ENCODE data around the gene ANKRD53. TPM values are rescaled to one million over a fixed set of nuclear protein-coding genes. Genes with fewer than 3 reads are reported as not detected.
"Not testable (repeated sequence)": the region's sequence is repeated elsewhere in the genome, so short reads cannot be mapped to it uniquely, and the experiment has no call there.

Gene ANKRD53
- total RNA-seq, 4 donors from 2014 or later = 1.8 to 3.7 TPM; not detected in 2

DNA sequence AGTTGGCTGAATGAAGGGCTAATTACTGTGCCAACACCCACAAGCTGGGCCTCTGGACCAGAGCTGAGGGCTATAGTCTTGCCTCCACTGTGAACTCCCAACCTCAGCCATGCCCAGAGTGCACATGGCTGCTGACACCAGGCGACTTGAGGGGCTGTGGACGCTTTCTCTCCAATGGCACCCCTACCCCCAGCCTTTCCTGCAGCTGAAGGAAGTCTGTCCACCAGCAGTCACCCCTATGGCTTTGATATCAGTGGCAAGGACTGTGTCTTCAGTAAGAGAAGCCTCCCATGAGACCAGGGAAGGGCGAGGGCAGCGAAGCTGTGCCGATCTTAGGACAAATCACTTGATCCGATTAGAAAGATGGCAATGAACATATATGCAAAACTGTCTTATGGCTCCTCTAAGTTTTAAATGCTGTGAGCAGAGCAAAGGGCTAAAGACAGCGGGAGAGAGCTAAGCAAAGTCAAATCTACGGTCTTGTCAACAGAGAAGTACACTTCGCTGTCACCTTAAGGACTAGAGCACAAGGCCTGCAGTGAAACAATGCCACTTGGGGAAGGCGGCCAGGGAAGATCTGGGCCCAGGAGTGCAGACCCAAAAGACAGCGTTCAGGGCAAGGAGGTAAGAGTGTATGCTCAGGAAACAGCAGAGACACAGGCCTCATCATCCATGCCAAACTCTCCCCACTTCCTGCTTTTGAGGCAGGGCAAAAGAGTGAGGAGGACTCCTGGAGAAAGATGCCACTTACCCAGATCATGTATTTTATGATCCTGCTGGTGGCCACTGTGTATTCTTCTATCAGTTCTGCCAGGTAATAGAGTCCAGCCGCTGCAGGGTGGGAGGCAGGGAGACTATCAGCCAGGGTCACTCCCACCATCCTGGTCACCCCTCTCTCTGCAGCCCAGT lies 14.8 kb downstream of the ANKRD53 start:
- peak overlapping the region; percentile 95 to 98 for H3K4me3 ChIP-seq
- no peaks in the 10 kb centered on the region for H3K36me3 ChIP-seq
- H3K27ac ChIP-seq = peak overlapping the region; percentile 85 to 86
- H3K9me3 ChIP-seq = no peaks in the 10 kb centered on the region
- H3K4me1 ChIP-seq = peaks cover 0 to 17% of the 10 kb centered on the region in 2 donors
- TF ChIP-seq POLR2A (IDR thresholded peaks at IDR 0.05) (no peak), CTCF (IDR thresholded peaks at IDR 0.05) (no peak)
- no peaks in the 10 kb centered on the region for H3K27me3 ChIP-seq
- intact Hi-C loops (cut with DNase I; ENCODE audit: low total_unique reads) = no loop called here
- DNase-seq = peak in 1 of 2 donors; percentile 9

GRCh38 chr2:70994009-70994698 lies 15.7 kb downstream of the ANKRD53 start:
- intact Hi-C loops (cut with DNase I; ENCODE audit: low total_unique reads) = no loop called here

DNA sequence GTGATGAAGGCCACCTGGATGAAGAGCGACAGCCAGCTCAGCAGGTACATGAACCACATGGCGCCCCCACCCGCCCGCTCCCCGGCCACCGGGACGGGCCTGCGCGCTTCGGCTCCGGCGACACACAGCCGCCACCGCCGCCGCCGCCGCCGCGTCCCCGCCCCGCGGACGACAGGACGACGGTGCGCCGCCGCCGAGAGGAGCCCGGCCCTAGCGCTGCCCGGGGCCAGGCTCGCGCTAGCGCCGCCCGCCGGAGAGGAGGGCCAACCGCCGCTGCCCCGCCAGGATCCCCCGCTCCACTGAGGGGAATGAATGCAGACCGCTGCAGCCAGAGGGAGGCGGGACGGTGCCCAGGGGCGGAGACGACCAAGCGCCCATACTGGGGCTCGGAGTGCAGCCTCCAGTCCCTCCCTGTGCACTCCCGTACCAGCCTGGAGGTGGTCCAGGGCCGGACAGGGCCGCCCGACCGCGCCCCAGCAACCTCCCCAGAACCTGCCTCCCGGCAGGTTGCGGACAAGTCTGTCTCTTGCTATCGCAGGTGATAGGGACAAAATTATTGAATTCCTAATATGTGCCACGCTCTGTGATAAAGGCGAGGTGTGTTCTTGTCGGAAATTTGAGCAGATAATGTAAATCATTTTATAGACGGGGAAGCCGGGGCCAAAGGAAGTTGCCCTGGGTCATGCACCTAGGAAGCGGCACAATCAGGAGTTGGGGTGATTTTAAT lies 16.4 kb downstream of the ANKRD53 start, which contains the start of gene TEX261:
Gene TEX261, minus strand, starts transcription at position 175 of the 727 bp plus-strand sequence. Its CDS starts 116 bp downstream, at position 59.
- H3K4me1 ChIP-seq = peaks cover 0 to 17% of the 10 kb centered on the region in 2 donors
- H3K27me3 ChIP-seq = no peaks in the 10 kb centered on the region
- DNase-seq = peak; percentile 80 to 88
- H3K9me3 ChIP-seq = no peaks in the 10 kb centered on the region
- intact Hi-C loops (cut with DNase I; ENCODE audit: low total_unique reads) = no loop called here
- TF ChIP-seq POLR2A (IDR thresholded peaks at IDR 0.05) (peak in 1 of 2 donors; percentile 62), CTCF (IDR thresholded peaks at IDR 0.05) (peak; percentile 49 to 89 (median 84))
- peak within 1 kb of the TSS; percentile 85 to 86 for H3K27ac ChIP-seq
- peak within 1 kb of the TSS; percentile 95 to 98 for H3K4me3 ChIP-seq
- H3K36me3 ChIP-seq = no peaks in the 10 kb centered on the region

More at GRCh38 chr2:70994009-70994698, 15.7 kb downstream of the ANKRD53 start:
- TF ChIP-seq CTCF (IDR thresholded peaks at IDR 0.05) = no peak
- TF ChIP-seq POLR2A (IDR thresholded peaks at IDR 0.05) = no peak
- Histone ChIP-seq H3K4me1 (peaks cover 0 to 17% of the 10 kb centered on the region in 2 donors), H3K36me3 (no peaks in the 10 kb centered on the region), H3K27me3 (no peaks in the 10 kb centered on the region), H3K4me3 (peak overlapping the region; percentile 95 to 98), H3K27ac (peak overlapping the region; percentile 85 to 86), H3K9me3 (no peaks in the 10 kb centered on the region)
- DNase-seq = no peak

GRCh38 chr2:70995426-70995729 lies 16.9 kb downstream of the ANKRD53 start:
- H3K4me3 ChIP-seq = peak overlapping the region; percentile 95 to 98
- peak overlapping the region; percentile 69 to 85 for H3K27ac ChIP-seq
- intact Hi-C loops (cut with DNase I; ENCODE audit: low total_unique reads) = no loop called here
- peaks cover 0 to 17% of the 10 kb centered on the region in 2 donors for H3K4me1 ChIP-seq
- no peaks in the 10 kb centered on the region for H3K36me3 ChIP-seq
- peak in 1 of 2 donors; percentile 22 for DNase-seq
- no peaks in the 10 kb centered on the region for H3K27me3 ChIP-seq
- TF ChIP-seq POLR2A (IDR thresholded peaks at IDR 0.05) (no peak), CTCF (IDR thresholded peaks at IDR 0.05) (peak in 2 of 4 experiments; percentile 20 to 41)
- H3K9me3 ChIP-seq = no peaks in the 10 kb centered on the region

- not testable (repeated sequence) for H3K4me3 ChIP-seq, H3K9me3 ChIP-seq
These were observed 20.5 kb downstream of the ANKRD53 start for GRCh38 chr2:70998885-70999284.

More at GRCh38 chr2:70998885-70999284, 20.5 kb downstream of the ANKRD53 start:
- H3K4me1 ChIP-seq; intact Hi-C loops (cut with DNase I; ENCODE audit: low total_unique reads); H3K36me3 ChIP-seq; H3K27me3 ChIP-seq; H3K27ac ChIP-seq; DNase-seq: not testable (repeated sequence)

Data from uterus (tissue), 4 donors.